ENCODE data around the gene GLT1D1.

GRCh38 chr12:128906485-128907137 is 53.3 kb downstream of the GLT1D1 start:
- TF ChIP-seq POLR2A (IDR thresholded peaks at IDR 0.05; ENCODE audit: low read length) = no peak
- no peak for TF ChIP-seq GATA1 (IDR thresholded peaks at IDR 0.05; ENCODE audit: low read depth, low read length)

Measured in erythroblast (primary cell).